Gastroesophageal sphincter (tissue), 4 donors: ENCODE measurements around the gene PDK1. TPM values are rescaled to one million over a fixed set of nuclear protein-coding genes. Genes with fewer than 3 reads are reported as not detected.

Experiments
- ATAC-seq: fragments of 150-250 bp; one replicate; pipeline ENCODE4 v1.9.1; 2016; ENCODE audit warnings: mild to moderate bottlenecking, moderate library complexity
- H3K27ac ChIP-seq, 4 donors: fragments of 200-600 bp; sonication (generic) in 3 of 4; 1 replicate in 3 of 4; 2 replicates in 1 of 4; pipeline ENCODE4 v1.5.1; 2016 to 2019
- H3K27me3 ChIP-seq: fragments of 200-600 bp; sonication (generic); one replicate; pipeline ENCODE4 v1.5.1; 2019
- H3K36me3 ChIP-seq, 2 donors: fragments of 200-600 bp; sonication (generic); one replicate each; pipeline ENCODE4 v1.5.1; 2019; ENCODE audit warnings: control low read depth in 1 of 2
- H3K4me1 ChIP-seq, 3 donors: fragments of 200-600 bp; sonication (generic); 1 replicate in 2 of 3; 2 replicates in 1 of 3; pipeline ENCODE4 v1.5.1; 2016 to 2019; ENCODE audit warnings: control low read depth in 2 of 3
- H3K4me3 ChIP-seq, 2 donors: fragments of 200-600 bp; sonication (generic); one replicate each; pipeline ENCODE4 v1.5.1; 2019; ENCODE audit warnings: mild to moderate bottlenecking in 1 of 2, moderate library complexity in 1 of 2
- H3K9me3 ChIP-seq, 3 donors: fragments of 200-600 bp; sonication (generic); one replicate each; pipeline ENCODE4 v1.5.1; 2017 to 2019; ENCODE audit warnings: control low read depth in 2 of 3
- CTCF ChIP-seq, 4 experiments: fragments of 200-600 bp in 2 of 4; fragments of 450-650 bp in 2 of 4; sonication (generic) in 1 of 4; IDR thresholded peaks; one replicate each; pipeline ENCODE4 v1.5.1; 2017 to 2019; ENCODE audit warnings: antibody characterized with exemption in 4 of 4, mild to moderate bottlenecking in 2 of 4, moderate library complexity in 2 of 4
- EP300 ChIP-seq: sonication (generic); formaldehyde crosslinking; IDR thresholded peaks from one replicate; pipeline ENCODE4 v1.6.1; 2017; ENCODE audit warnings: antibody characterized with exemption, mild to moderate bottlenecking
- POLR2A ChIP-seq, 2 donors: fragments of 450-650 bp; IDR thresholded peaks; one replicate each; pipeline ENCODE4 v1.6.1; 2017; ENCODE audit warnings: antibody characterized with exemption in 2 of 2, mild to moderate bottlenecking in 2 of 2, moderate library complexity in 1 of 2
- POLR2AphosphoS5 ChIP-seq: sonication (generic); formaldehyde crosslinking; IDR thresholded peaks from one replicate; pipeline ENCODE4 v1.6.1; 2017; ENCODE audit warnings: antibody characterized with exemption
- WGBS, 2 donors: methylation state at CpG; one replicate each; pipeline ENCODE4 v1.1.5; 2018; ENCODE audit warnings: low coverage in 1 of 2; 5-methylcytosine and 5-hydroxymethylcytosine counted together
- total RNA-seq, 4 donors: library from RNA; depleted of rRNA; stranded (reverse); fragments of >200 nt; gene quantifications; one replicate each; pipeline ENCODE4 v1.1.0, GENCODE V29; 2016

Gene PDK1
- total RNA-seq, 4 donors from 2014 or later = 9.4 to 19.3 (median 12.1) TPM

DNA sequence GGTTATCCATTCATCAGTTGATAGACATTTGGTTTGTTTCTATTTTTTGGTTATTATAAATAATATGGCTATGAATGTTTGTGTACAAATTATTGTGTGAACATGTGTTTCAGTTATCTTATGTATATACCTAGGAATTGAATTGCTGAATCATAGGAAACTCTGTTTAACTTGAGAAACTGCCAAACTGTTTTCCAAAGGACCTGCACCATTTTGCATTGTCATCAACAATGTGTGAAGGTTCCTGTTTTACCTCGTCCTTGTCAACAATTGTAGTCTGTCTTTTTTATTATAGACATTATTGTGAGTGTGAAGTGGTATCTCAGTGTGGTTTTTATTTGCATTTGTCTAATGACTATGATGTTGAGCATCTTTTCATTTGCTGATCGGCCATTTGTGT, 17.1 kb downstream of the PDK1 start:
- TF ChIP-seq POLR2AphosphoS5 (no peak), EP300 (no peak), POLR2A (IDR thresholded peaks at IDR 0.05) (no peak), CTCF (IDR thresholded peaks at IDR 0.05) (no peak)
- Histone ChIP-seq H3K27ac (no peak overlapping the region), H3K9me3 (peaks cover 0 to 34% (median 0%) of the 10 kb centered on the region in 3 donors), H3K4me1 (no peaks in the 10 kb centered on the region), H3K27me3 (no peaks in the 10 kb centered on the region), H3K4me3 (no peak overlapping the region), H3K36me3 (peaks cover 0 to 80% of the 10 kb centered on the region in 2 donors)
- no peak for ATAC-seq
- 79 to 82% methylated on average over 2 of the region's 2 CpGs for WGBS, 2 donors

DNA sequence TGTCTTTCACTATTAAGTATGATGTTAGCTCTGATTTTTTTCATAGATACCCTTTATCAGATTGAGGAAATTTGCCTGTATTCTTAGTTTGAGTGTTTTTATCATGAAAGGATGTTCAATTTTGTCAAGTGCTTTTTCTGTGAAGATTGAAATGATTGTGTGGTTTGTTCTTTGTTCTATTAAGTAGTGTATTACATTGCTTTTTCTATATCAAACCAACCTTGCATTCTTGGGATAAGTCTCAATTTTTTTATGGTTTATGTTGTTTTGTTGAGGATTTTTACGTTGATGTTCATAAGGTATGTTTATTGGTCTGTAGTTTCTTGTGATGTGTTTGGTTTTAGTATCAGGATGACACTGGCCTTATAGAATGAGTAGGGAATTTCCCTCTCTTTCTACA, 19.1 kb downstream of the PDK1 start:
- H3K27me3 ChIP-seq = no peaks in the 10 kb centered on the region

GRCh38 chr2:172578054-172578453, 22.2 kb downstream of the PDK1 start:
- Histone ChIP-seq H3K4me1 (no peaks in the 10 kb centered on the region), H3K27me3 (no peaks in the 10 kb centered on the region), H3K9me3 (peaks cover 0 to 45% (median 0%) of the 10 kb centered on the region in 3 donors), H3K36me3 (peaks cover 0 to 70% of the 10 kb centered on the region in 2 donors), H3K4me3 (no peak overlapping the region), H3K27ac (no peak overlapping the region)
- 100% methylated on average over 1 of the region's 1 CpG for WGBS, 2 donors
- ATAC-seq = no peak
- no peak for TF ChIP-seq CTCF (IDR thresholded peaks at IDR 0.05)
- TF ChIP-seq EP300 = no peak
- no peak for TF ChIP-seq POLR2AphosphoS5
- no peak for TF ChIP-seq POLR2A (IDR thresholded peaks at IDR 0.05)

More for the DNA sequence above, 19.1 kb downstream of the PDK1 start:
- peaks cover 0 to 77% of the 10 kb centered on the region in 2 donors for H3K36me3 ChIP-seq
- no peak overlapping the region for H3K27ac ChIP-seq
- WGBS, 2 donors = 100% methylated on average over 1 of the region's 1 CpG
- no peaks in the 10 kb centered on the region for H3K4me1 ChIP-seq
- peaks cover 0 to 45% (median 0%) of the 10 kb centered on the region in 3 donors for H3K9me3 ChIP-seq
- TF ChIP-seq POLR2AphosphoS5 = no peak
- no peak for TF ChIP-seq CTCF (IDR thresholded peaks at IDR 0.05)
- TF ChIP-seq EP300 = no peak
- no peak for TF ChIP-seq POLR2A (IDR thresholded peaks at IDR 0.05)
- no peak overlapping the region for H3K4me3 ChIP-seq
- no peak for ATAC-seq

- peaks cover 0 to 63% of the 10 kb centered on the region in 2 donors for H3K36me3 ChIP-seq
- H3K27ac ChIP-seq = no peak overlapping the region
- no peaks in the 10 kb centered on the region for H3K4me1 ChIP-seq
- H3K27me3 ChIP-seq = no peaks in the 10 kb centered on the region
- WGBS, 2 donors = 75 to 100% methylated on average over 1 of the region's 2 CpGs
- no peak overlapping the region for H3K4me3 ChIP-seq
- H3K9me3 ChIP-seq = peaks cover 0 to 45% (median 0%) of the 10 kb centered on the region in 3 donors
- ATAC-seq = no peak
- no peak for TF ChIP-seq EP300
- TF ChIP-seq POLR2A (IDR thresholded peaks at IDR 0.05) = no peak
- TF ChIP-seq CTCF (IDR thresholded peaks at IDR 0.05) = no peak
- no peak for TF ChIP-seq POLR2AphosphoS5
Observed at GRCh38 chr2:172578860-172579512, 23.1 kb downstream of the PDK1 start.

GRCh38 chr2:172580544-172580943, 24.7 kb downstream of the PDK1 start:
- peaks cover 0 to 29% (median 0%) of the 10 kb centered on the region in 3 donors for H3K9me3 ChIP-seq
- no peak for ATAC-seq
- no peak overlapping the region for H3K27ac ChIP-seq
- H3K27me3 ChIP-seq = no peaks in the 10 kb centered on the region
- no peak for TF ChIP-seq EP300
- no peak for TF ChIP-seq POLR2A (IDR thresholded peaks at IDR 0.05)
- no peak for TF ChIP-seq POLR2AphosphoS5
- TF ChIP-seq CTCF (IDR thresholded peaks at IDR 0.05) = no peak
- no peaks in the 10 kb centered on the region for H3K4me1 ChIP-seq
- H3K4me3 ChIP-seq = no peak overlapping the region
- H3K36me3 ChIP-seq = peaks cover 0 to 54% of the 10 kb centered on the region in 2 donors
